Measurements from ENCODE around the gene MB21D2. TPM values are rescaled to one million over a fixed set of nuclear protein-coding genes. Genes with fewer than 3 reads are reported as not detected.

Gene MB21D2
- total RNA-seq, 2 experiments from 2014 or later = 0.06 TPM; not detected in 1

GRCh38 chr3:192843119-192843518, 74.5 kb downstream of the MB21D2 start:
- POLR2A ChIA-PET = interaction anchor here (0.6 kb wide), 1 partner anchor 8 kb away, joined by 4 read pairs; no protein-coding TSS in a partner anchor
- BruUV-seq (replicated peaks) = no TSS peak
- intact Hi-C loops (cut with micrococcal nuclease; ENCODE audit: unreplicated experiment) = no loop called here

GRCh38 chr3:192842711-192843110, 74.9 kb downstream of the MB21D2 start:
- no peak overlapping the region for H2AFZ ChIP-seq (ENCODE audit: low read length)
- H3K27ac ChIP-seq (ENCODE audit: low read depth, low read length, poor library complexity, severe bottlenecking) = no peak overlapping the region
- no peaks in the 10 kb centered on the region for H3K79me2 ChIP-seq (ENCODE audit: insufficient read depth, low read depth, low read length)
- DNase-seq (ENCODE audit: low spot score) = no peak
- H3K4me2 ChIP-seq (ENCODE audit: low read length) = no peak overlapping the region
- H3K4me1 ChIP-seq (ENCODE audit: insufficient read depth, low read length, poor library complexity, severe bottlenecking) = no peaks in the 10 kb centered on the region
- H3K9me2 ChIP-seq (ENCODE audit: insufficient read depth, low read length) = no peaks in the 10 kb centered on the region
- intact Hi-C loops (cut with micrococcal nuclease; ENCODE audit: unreplicated experiment) = no loop called here
- H3K4me3 ChIP-seq (ENCODE audit: low read depth, low read length, poor library complexity, severe bottlenecking) = no peak overlapping the region
- H3K9me3 ChIP-seq (ENCODE audit: low read length) = no peaks in the 10 kb centered on the region
- ChIA-PET CTCF (ENCODE audit: unreplicated experiment) (interaction anchor here (1.0 kb wide), 1 partner anchor 16 kb away, joined by 3 read pairs; no protein-coding TSS in a partner anchor), POLR2A (interaction anchor here (0.6 kb wide), 1 partner anchor 8 kb away, joined by 4 read pairs; no protein-coding TSS in a partner anchor)
- no TSS peak for BruUV-seq (replicated peaks)
- H3K36me3 ChIP-seq (ENCODE audit: insufficient read depth, low read length) = no peaks in the 10 kb centered on the region
- H4K20me1 ChIP-seq (ENCODE audit: insufficient read depth, low read length) = no peaks in the 10 kb centered on the region
- TF ChIP-seq CTCF (conservative IDR thresholded peaks at IDR 0.05; ENCODE audit: low read length) (no peak), EZH2phosphoT487 (IDR thresholded peaks at IDR 0.05; ENCODE audit: borderline replicate concordance, low read depth, low read length) (no peak)

More at GRCh38 chr3:192843119-192843518, 74.5 kb downstream of the MB21D2 start:
- Histone ChIP-seq H4K20me1 (ENCODE audit: insufficient read depth, low read length) (no peaks in the 10 kb centered on the region), H3K4me3 (ENCODE audit: low read depth, low read length, poor library complexity, severe bottlenecking) (no peak overlapping the region), H3K36me3 (ENCODE audit: insufficient read depth, low read length) (no peaks in the 10 kb centered on the region), H3K4me2 (ENCODE audit: low read length) (no peak overlapping the region), H3K4me1 (ENCODE audit: insufficient read depth, low read length, poor library complexity, severe bottlenecking) (no peaks in the 10 kb centered on the region), H3K27ac (ENCODE audit: low read depth, low read length, poor library complexity, severe bottlenecking) (no peak overlapping the region), H3K79me2 (ENCODE audit: insufficient read depth, low read depth, low read length) (no peaks in the 10 kb centered on the region), H3K9me3 (ENCODE audit: low read length) (no peaks in the 10 kb centered on the region), H3K9me2 (ENCODE audit: insufficient read depth, low read length) (no peaks in the 10 kb centered on the region), H2AFZ (ENCODE audit: low read length) (no peak overlapping the region)
- DNase-seq (ENCODE audit: low spot score) = no peak
- no peak for TF ChIP-seq EZH2phosphoT487 (IDR thresholded peaks at IDR 0.05; ENCODE audit: borderline replicate concordance, low read depth, low read length)
- TF ChIP-seq CTCF (conservative IDR thresholded peaks at IDR 0.05; ENCODE audit: low read length) = no peak
- CTCF ChIA-PET (ENCODE audit: unreplicated experiment) = interaction anchor here (1.0 kb wide), 1 partner anchor 16 kb away, joined by 3 read pairs; no protein-coding TSS in a partner anchor

GRCh38 chr3:192842138-192842537, 75.5 kb downstream of the MB21D2 start:
- POLR2A ChIA-PET = no interaction called here
- H4K20me1 ChIP-seq (ENCODE audit: insufficient read depth, low read length) = no peaks in the 10 kb centered on the region
- H2AFZ ChIP-seq (ENCODE audit: low read length) = no peak overlapping the region
- intact Hi-C loops (cut with micrococcal nuclease; ENCODE audit: unreplicated experiment) = no loop called here
- no TSS peak for BruUV-seq (replicated peaks)
- H3K4me2 ChIP-seq (ENCODE audit: low read length) = no peak overlapping the region
- H3K4me3 ChIP-seq (ENCODE audit: low read depth, low read length, poor library complexity, severe bottlenecking) = no peak overlapping the region
- TF ChIP-seq EZH2phosphoT487 (IDR thresholded peaks at IDR 0.05; ENCODE audit: borderline replicate concordance, low read depth, low read length) (no peak), CTCF (conservative IDR thresholded peaks at IDR 0.05; ENCODE audit: low read length) (no peak)
- no peaks in the 10 kb centered on the region for H3K36me3 ChIP-seq (ENCODE audit: insufficient read depth, low read length)
- DNase-seq (ENCODE audit: low spot score) = no peak
- H3K9me3 ChIP-seq (ENCODE audit: low read length) = no peaks in the 10 kb centered on the region
- H3K4me1 ChIP-seq (ENCODE audit: insufficient read depth, low read length, poor library complexity, severe bottlenecking) = no peaks in the 10 kb centered on the region
- no peaks in the 10 kb centered on the region for H3K9me2 ChIP-seq (ENCODE audit: insufficient read depth, low read length)
- CTCF ChIA-PET (ENCODE audit: unreplicated experiment) = no interaction called here
- H3K79me2 ChIP-seq (ENCODE audit: insufficient read depth, low read depth, low read length) = no peaks in the 10 kb centered on the region
- no peak overlapping the region for H3K27ac ChIP-seq (ENCODE audit: low read depth, low read length, poor library complexity, severe bottlenecking)

All from OCI-LY7 (cell line).